WTC11 (cell line): ENCODE results near the gene TRPM2. TPM values are rescaled to one million over a fixed set of nuclear protein-coding genes. Genes with fewer than 3 reads are reported as not detected.
A peak's percentile ranks its signal among the peaks of the same experiment; 100 is the strongest.

ENCODE experiments used
- ATAC-seq: fragments of 200-7000 bp; cut with Tn5 transposase; 2 replicates; pipeline ENCODE4 v1.10.0; 2021; ENCODE audit warnings: mild to moderate bottlenecking, moderate library complexity
- CTCF ChIA-PET: fragments of 300-600 bp; sonication (Branson Sonifier 250); formaldehyde crosslinking; loops from one replicate; lab custom pipeline; 2021; ENCODE audit warnings: antibody characterized with exemption; lab: Charles Lee
- POLR2A ChIA-PET: fragments of 350-600 bp; sonication (Branson Sonifier 250); formaldehyde crosslinking; loops from one replicate; lab custom pipeline; 2021; ENCODE audit warnings: antibody characterized with exemption; lab: Charles Lee
- DNase-seq: peaks from one replicate; pipeline ENCODE4 v3.0.0; 2021; ENCODE audit warnings: low spot score
- H3K27ac Mint-ChIP-seq: 2 replicates; pipeline ENCODE4 v1.8.0; 2021; ENCODE audit warnings: mixed read lengths
- H3K27me3 Mint-ChIP-seq: 2 replicates; pipeline ENCODE4 v1.8.0; 2021; ENCODE audit warnings: low read depth, mild to moderate bottlenecking, moderate library complexity, mixed read lengths
- H3K36me3 Mint-ChIP-seq: 2 replicates; pipeline ENCODE4 v1.8.0; 2021; ENCODE audit warnings: mixed read lengths
- H3K4me1 Mint-ChIP-seq: 2 replicates; pipeline ENCODE4 v1.8.0; 2022; ENCODE audit warnings: mixed read lengths
- H3K4me3 Mint-ChIP-seq: 2 replicates; pipeline ENCODE4 v1.8.0; 2021; ENCODE audit warnings: mild to moderate bottlenecking, moderate library complexity, mixed read lengths
- H3K9me3 Mint-ChIP-seq: 2 replicates; pipeline ENCODE4 v1.8.0; 2021; ENCODE audit warnings: mixed read lengths
- AFF4 ChIP-seq: sonication (generic); formaldehyde crosslinking; IDR thresholded peaks from 2 replicates; pipeline ENCODE4 v1.8.1; 2023; ENCODE audit warnings: mild to moderate bottlenecking, missing genetic modification reagents, borderline replicate concordance
- CDX4 ChIP-seq: fragments of 250-450 bp; sonication (Bioruptor Pico); IDR thresholded peaks from 2 replicates; pipeline ENCODE4 v1.9.0; 2021; ENCODE audit warnings: moderate library complexity, mild to moderate bottlenecking, inconsistent platforms, borderline replicate concordance
- ERG ChIP-seq: fragments of 250-450 bp; sonication (Bioruptor Pico); IDR thresholded peaks from 2 replicates; pipeline ENCODE4 v1.8.0; 2021; ENCODE audit warnings: mild to moderate bottlenecking
- GRHL2 ChIP-seq: fragments of 250-450 bp; sonication (Bioruptor Pico); IDR thresholded peaks from 2 replicates; pipeline ENCODE4 v1.8.0; 2022; ENCODE audit warnings: mild to moderate bottlenecking, moderate library complexity; ENCODE audit not compliant: insufficient replicate concordance, severe bottlenecking
- OVOL2 ChIP-seq: fragments of 250-450 bp; sonication (Bioruptor Pico); IDR thresholded peaks from 2 replicates; pipeline ENCODE4 v1.9.0; 2021; ENCODE audit warnings: mild to moderate bottlenecking, borderline replicate concordance
- RELA ChIP-seq: sonication (generic); formaldehyde crosslinking; IDR thresholded peaks from 2 replicates; pipeline ENCODE4 v1.8.1; 2022; ENCODE audit warnings: missing genetic modification reagents, mild to moderate bottlenecking, borderline replicate concordance
- SOX15 ChIP-seq: fragments of 250-450 bp; sonication (Bioruptor Pico); IDR thresholded peaks from 2 replicates; pipeline ENCODE4 v1.9.0; 2021; ENCODE audit warnings: mild to moderate bottlenecking
- STAT6 ChIP-seq: sonication (generic); formaldehyde crosslinking; conservative IDR thresholded peaks from 2 replicates; pipeline ENCODE4 v1.8.1; 2023; ENCODE audit warnings: mild to moderate bottlenecking, low read depth, missing genetic modification reagents, moderate library complexity
- TEAD4 ChIP-seq: sonication (generic); formaldehyde crosslinking; IDR thresholded peaks from 2 replicates; pipeline ENCODE4 v1.8.0; 2022; ENCODE audit warnings: mild to moderate bottlenecking, missing genetic modification reagents
- TP53 ChIP-seq: sonication (generic); formaldehyde crosslinking; IDR thresholded peaks from 2 replicates; pipeline ENCODE4 v1.8.1; 2023; ENCODE audit warnings: mild to moderate bottlenecking, missing genetic modification reagents
- ZNF232 ChIP-seq: sonication (generic); formaldehyde crosslinking; IDR thresholded peaks from 2 replicates; pipeline ENCODE4 v1.8.0; 2022; ENCODE audit warnings: mild to moderate bottlenecking, missing genetic modification reagents
- ZNF317 ChIP-seq: sonication (generic); formaldehyde crosslinking; IDR thresholded peaks from 2 replicates; pipeline ENCODE4 v1.8.1; 2023; ENCODE audit warnings: low read depth, mild to moderate bottlenecking, moderate library complexity, missing genetic modification reagents, borderline replicate concordance
- ZNF423 ChIP-seq: fragments of 250-450 bp; sonication (Bioruptor Pico); IDR thresholded peaks from 2 replicates; pipeline ENCODE4 v2.1.2; 2022; ENCODE audit warnings: mild to moderate bottlenecking, moderate library complexity
- ZNF671 ChIP-seq: fragments of 250-450 bp; sonication (Bioruptor Pico); IDR thresholded peaks from 2 replicates; pipeline ENCODE4 v1.8.0; 2021; ENCODE audit warnings: mild to moderate bottlenecking
- total RNA-seq: library from RNA; stranded (reverse); gene quantifications from 3 replicates; pipeline ENCODE4 v1.2.3, GENCODE V29; 2021
- TF ChIP-seq, protein P1 (sequence below): fragments of 250-450 bp; sonication (Bioruptor Pico); IDR thresholded peaks from 2 replicates; pipeline ENCODE4 v2.1.2; 2022; ENCODE audit warnings: mild to moderate bottlenecking, moderate library complexity
- TF ChIP-seq, protein P2 (sequence below): sonication (generic); formaldehyde crosslinking; IDR thresholded peaks from 2 replicates; pipeline ENCODE4 v1.8.1; 2023; ENCODE audit warnings: mild to moderate bottlenecking, missing genetic modification reagents

TRPM2 gene
- total RNA-seq, 1 experiment from 2014 or later: 0.92 TPM

DNA sequence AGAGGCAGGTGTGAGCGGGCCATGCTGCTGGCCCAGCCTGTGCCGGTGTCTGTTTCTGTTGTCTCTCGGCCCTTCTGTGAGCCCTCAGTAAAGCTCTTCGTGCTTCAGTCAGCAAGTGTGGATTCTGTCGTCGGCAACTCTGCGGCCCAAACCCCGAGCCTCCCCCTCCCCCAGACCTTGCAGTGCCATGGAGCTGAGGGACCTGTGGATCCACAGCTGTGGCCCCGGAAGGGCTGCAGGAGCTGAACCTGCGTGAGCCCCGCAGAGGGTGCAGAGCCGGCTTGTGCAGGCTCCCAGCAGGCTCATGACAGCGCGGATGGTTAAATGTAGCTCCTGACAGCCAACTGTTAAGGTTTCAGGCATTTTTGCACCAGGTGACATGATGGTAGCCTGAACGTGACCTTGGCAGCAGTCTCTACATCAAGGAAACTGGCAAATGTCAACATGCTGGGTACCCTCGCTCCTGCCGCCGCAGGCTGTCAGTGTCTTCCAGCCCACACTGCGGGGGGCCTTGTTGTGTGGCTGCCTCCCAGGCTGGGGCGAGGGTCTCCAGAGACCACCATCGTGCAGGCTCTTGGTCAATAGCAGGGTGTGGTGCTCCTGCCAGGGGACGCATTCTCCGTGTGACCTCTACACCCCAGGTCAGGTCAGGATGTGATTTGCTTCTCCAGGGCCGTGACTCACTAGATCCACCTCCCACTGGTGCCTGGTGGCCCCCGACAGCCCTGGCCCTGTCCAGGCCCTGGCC, 108.8 kb downstream of the TRPM2 start (continued):
- no peak for TF ChIP-seq STAT6 (CRISPR knock-in tag)
- TF ChIP-seq, protein P1, sequence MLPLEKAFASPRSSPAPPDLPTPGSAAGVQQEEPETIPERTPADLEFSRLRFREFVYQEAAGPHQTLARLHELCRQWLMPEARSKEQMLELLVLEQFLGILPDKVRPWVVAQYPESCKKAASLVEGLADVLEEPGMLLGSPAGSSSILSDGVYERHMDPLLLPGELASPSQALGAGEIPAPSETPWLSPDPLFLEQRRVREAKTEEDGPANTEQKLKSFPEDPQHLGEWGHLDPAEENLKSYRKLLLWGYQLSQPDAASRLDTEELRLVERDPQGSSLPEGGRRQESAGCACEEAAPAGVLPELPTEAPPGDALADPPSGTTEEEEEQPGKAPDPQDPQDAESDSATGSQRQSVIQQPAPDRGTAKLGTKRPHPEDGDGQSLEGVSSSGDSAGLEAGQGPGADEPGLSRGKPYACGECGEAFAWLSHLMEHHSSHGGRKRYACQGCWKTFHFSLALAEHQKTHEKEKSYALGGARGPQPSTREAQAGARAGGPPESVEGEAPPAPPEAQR (CRISPR knock-in tag): no peak

- ChIA-PET POLR2A (no interaction called here), CTCF (interaction anchor here (1.0 to 1.9 kb wide), 3 partner anchors 10 to 19 kb away, joined by 3 to 6 read pairs (median 4); no protein-coding TSS in a partner anchor)
- Mint-ChIP-seq H3K27me3 (no peaks in the 10 kb centered on the region), H3K4me1 (0 out of 2 replicates have a peak, but pooled peaks cover 4% of the 10 kb centered on the region), H3K9me3 (no peaks in the 10 kb centered on the region), H3K4me3 (no peak overlapping the region), H3K27ac (no peak overlapping the region), H3K36me3 (no peaks in the 10 kb centered on the region)
- no peak for TF ChIP-seq CDX4 (CRISPR knock-in tag)
- no peak for TF ChIP-seq ZNF423 (CRISPR knock-in tag)
- no peak for TF ChIP-seq GRHL2
- no peak for TF ChIP-seq ZNF232 (CRISPR knock-in tag)
- no peak for TF ChIP-seq ZNF671 (CRISPR knock-in tag)
- no peak for TF ChIP-seq ERG
- no peak for TF ChIP-seq TEAD4
- no peak for TF ChIP-seq AFF4 (CRISPR knock-in tag)
- TF ChIP-seq RELA (CRISPR knock-in tag): no peak
- TF ChIP-seq TP53 (CRISPR knock-in tag): no peak
- no peak for TF ChIP-seq SOX15 (CRISPR knock-in tag)
- TF ChIP-seq, protein P2, sequence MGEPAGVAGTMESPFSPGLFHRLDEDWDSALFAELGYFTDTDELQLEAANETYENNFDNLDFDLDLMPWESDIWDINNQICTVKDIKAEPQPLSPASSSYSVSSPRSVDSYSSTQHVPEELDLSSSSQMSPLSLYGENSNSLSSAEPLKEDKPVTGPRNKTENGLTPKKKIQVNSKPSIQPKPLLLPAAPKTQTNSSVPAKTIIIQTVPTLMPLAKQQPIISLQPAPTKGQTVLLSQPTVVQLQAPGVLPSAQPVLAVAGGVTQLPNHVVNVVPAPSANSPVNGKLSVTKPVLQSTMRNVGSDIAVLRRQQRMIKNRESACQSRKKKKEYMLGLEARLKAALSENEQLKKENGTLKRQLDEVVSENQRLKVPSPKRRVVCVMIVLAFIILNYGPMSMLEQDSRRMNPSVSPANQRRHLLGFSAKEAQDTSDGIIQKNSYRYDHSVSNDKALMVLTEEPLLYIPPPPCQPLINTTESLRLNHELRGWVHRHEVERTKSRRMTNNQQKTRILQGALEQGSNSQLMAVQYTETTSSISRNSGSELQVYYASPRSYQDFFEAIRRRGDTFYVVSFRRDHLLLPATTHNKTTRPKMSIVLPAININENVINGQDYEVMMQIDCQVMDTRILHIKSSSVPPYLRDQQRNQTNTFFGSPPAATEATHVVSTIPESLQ: no peak
- TF ChIP-seq OVOL2 (CRISPR knock-in tag): no peak
- no peak for TF ChIP-seq ZNF317 (CRISPR knock-in tag)
- no peak for DNase-seq
- ATAC-seq: peak; percentile 37; the same call in 1 of the 2 replicates
These were observed 109.4 kb downstream of the TRPM2 start for GRCh38 chr21:44462834-44463200.
